CD4-positive, alpha-beta T cell treated with Interleukin-12 subunit alpha and Interleukin-12 subunit beta, for 1 hour (primary cell): ENCODE data around the gene NHLRC3.
"Not testable (repeated sequence)": the region's sequence is repeated elsewhere in the genome, so short reads cannot be mapped to it uniquely, and the experiment has no call there.

Experiments used
- DNase-seq: peaks from one replicate; pipeline ENCODE4 v3.0.0-alpha.2; 2020

The NHLRC3 gene, protein sequence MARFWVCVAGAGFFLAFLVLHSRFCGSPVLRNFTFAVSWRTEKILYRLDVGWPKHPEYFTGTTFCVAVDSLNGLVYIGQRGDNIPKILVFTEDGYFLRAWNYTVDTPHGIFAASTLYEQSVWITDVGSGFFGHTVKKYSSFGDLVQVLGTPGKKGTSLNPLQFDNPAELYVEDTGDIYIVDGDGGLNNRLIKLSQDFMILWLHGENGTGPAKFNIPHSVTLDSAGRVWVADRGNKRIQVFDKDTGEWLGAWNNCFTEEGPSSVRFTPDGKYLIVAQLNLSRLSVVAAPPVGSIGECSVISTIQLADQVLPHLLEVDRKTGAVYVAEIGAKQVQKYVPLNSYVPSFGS

DNA sequence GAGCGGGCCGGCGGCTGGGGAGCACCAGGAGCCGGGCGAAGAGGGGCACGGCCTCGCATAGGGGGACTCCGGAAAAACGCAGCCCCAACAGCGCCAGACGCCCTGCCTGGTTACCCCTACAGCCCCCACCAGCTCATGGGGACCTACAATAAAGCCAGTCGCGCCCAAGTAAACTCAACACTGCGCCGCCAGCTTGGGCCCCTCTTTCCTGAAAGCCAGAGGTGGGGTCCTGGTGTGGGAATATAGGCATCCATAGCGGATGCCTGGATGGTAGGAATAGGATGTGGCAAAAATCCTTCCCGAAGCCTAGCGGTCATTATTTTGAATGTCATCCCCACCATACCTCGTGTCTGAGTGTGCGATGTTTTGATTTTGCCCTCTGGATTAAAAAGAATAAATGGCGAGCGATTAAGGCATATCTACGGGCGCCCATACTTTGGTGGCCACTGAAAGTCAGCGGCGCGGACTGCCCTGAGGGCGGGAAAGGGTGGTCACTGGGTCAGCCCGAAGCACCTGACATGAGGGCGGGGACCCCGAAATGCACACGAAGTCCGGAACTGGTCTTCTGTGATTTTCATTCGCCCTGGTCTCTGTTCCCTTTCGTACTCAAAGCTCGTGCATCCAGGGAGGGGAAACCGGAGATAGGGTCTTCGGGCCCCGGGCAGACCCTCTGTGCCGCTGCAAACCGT lies at the start of gene NHLRC3, which contains the start of gene PROSER1:
Gene NHLRC3 (plus strand): TSS at position 577 of the 689 bp plus-strand sequence. CDS start 184 bp downstream, outside the sequence.
Gene PROSER1 (minus strand): TSS at position 210 of the 689 bp plus-strand sequence. CDS start 847 bp downstream, outside the sequence.
- DNase-seq = peak; percentile 87

DNA sequence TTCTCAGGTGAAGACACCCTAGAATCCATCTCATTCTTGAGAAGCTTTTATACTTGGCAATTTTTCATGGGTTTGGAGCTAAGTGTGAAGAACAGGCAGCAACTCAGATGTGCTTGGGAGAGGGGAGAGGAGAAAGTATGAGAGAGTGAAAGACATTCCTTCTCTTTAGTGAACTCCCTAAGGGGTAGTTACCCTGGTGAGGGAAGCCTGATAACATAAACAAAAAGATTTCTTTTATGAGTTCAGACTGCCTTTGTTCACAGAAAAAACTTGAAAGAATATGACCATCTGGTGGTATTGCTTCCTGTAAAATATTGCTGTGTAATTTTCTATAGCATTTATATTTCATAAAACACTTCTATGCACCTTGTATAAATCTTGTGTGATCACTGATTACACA lies 47.6 kb upstream of the NHLRC3 start, which contains the start of gene STOML3:
Gene STOML3 (minus strand): TSS at position 139 of the 400 bp plus-strand sequence. CDS start 110 bp downstream, at position 29.
- DNase-seq = no peak

DNA sequence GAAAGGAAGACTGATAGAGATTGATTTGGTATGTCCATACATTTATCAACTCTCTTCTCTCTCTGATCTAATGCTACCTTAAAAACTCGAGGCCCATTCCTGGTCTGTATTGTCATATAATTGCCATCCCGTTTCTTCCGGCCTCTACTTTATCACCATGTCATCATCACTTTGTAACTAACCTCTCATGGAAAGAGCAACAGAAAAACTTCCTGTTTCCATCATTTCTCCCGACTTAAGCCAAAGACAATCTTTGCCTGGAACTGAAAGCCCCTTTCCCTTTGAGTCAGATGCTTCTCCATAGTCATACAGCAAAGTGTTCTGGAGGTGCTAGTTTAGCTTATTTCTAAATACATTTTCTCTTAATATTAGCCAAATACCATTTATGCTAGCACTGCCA lies 44.9 kb upstream of the NHLRC3 start:
- DNase-seq = no peak

DNA sequence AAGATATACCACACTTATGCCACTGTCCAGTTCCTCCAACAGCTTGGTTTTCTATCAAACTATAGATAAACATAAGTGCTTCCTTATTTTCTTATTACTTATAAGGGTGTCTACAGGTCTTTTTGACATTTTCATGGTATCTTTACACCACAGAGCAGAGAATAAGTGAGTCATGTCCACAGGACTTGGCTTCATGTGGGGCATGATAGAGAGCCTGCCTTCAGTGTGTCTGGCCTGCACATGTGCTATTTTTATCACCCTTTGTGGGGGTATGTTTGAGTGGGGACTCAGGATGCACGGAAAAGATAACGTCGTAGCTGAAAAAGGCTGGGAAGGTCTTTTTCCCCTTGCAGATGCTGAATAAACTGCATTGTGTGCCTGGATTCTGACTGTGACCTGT lies 39.5 kb upstream of the NHLRC3 start:
- no peak for DNase-seq

DNA sequence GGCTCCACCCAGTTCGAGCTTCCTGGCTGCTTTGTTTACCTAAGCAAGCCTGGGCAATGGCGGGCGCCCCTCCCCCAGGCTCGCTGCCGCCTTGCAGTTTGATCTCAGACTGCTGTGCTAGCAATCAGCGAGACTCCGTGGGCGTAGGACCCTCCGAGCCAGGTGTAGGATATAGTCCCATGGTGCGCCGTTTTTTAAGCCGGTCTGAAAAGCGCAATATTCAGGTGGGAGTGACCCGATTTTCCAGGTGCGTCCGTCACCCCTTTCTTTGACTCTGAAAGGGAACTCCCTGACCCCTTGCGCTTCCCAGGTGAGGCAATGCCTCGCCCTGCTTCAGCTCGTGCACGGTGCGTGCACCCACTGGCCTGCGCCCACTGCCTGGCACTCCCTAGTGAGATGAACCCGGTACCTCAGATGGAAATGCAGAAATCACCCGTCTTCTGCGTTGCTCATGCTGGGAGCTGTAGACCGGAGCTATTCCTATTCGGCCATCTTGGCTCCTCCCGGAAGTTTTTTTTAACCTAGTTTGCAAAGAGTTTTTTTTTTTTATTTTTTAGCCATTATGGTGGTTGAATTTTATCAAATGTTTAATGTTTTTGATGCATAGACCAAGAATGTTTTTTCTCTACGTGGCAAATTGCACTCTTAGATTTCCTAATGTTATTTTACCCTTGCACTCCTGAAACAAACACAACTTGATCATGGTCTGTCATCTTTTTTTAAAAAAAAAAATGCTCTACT lies 31.7 kb upstream of the NHLRC3 start:
- not testable (repeated sequence) for DNase-seq

DNA sequence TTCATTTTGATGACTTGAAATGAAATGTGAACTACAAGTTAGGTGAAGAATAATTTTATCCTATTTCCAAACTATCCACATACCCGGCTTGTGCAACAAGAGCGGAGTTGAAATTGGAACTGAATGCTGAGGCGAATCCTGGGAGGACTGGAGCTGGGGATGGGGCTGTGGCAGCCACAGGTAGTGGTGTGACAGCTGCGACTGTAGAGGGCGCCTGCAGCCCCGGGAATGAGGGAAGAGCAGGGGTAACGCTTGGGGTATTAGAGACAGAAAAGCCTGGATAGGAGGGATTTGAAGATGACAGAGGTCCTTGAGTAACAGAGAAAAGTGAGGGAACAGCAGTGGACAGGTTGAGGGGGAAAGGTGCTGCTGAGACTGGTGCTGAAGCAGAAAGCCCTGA lies 25.6 kb upstream of the NHLRC3 start:
- no peak for DNase-seq

DNA sequence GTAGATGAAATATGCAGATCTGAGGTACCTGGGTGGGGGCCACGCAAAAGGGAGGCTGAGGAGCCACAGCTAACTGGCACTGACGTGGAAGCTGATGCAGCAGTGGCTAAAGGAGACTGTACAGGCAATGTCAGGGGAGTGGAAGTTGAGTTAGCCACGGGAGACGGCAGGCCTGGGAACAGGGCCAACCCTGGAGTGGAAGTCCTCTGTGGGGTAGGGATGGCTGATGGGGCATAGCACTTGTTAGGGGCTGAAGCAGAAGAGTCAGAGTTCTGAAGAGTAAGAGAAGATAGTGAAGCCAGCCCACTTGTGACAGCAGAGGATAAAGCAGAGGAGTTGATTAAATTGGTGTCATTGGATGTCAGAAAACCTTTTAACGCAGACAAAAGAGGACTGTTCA lies 24.8 kb upstream of the NHLRC3 start:
- DNase-seq = no peak

DNA sequence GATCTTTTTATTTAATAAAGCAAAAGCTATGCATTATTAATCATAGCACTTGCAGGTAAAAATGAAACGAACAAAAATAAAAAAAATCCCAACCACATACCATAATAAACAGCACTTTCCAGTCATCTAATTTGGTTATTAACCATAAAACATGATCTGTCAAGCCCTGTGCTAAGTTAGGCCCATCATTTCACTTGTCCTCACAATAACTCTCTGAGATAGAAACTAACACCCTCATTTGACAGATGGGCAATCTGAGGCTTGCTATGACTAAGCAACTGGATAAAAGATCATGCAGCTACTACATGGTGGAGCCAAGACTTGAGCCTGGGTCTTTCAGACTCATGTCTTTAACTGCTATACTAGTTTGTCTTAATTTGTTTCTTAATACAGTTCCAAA lies 22.2 kb upstream of the NHLRC3 start:
- no peak for DNase-seq

DNA sequence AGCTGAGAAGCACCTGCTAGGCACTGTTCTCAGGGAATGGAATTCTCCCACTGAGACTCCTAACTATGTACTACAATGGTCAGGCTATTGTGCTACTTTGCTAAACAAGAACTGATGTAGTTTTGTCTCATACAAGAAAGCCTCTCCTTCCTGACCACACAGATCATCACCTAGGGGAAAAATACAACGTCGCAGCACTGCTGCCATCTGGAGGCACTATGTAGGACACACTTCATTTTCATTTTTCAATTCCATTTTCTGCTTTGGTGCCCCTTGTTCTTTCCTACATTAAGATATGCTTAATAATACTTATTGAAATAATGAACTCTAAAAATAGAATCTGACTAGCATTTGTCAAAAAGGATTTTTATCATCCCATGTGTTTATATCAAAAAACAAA lies 21.5 kb upstream of the NHLRC3 start:
- DNase-seq = peak; percentile 24

DNA sequence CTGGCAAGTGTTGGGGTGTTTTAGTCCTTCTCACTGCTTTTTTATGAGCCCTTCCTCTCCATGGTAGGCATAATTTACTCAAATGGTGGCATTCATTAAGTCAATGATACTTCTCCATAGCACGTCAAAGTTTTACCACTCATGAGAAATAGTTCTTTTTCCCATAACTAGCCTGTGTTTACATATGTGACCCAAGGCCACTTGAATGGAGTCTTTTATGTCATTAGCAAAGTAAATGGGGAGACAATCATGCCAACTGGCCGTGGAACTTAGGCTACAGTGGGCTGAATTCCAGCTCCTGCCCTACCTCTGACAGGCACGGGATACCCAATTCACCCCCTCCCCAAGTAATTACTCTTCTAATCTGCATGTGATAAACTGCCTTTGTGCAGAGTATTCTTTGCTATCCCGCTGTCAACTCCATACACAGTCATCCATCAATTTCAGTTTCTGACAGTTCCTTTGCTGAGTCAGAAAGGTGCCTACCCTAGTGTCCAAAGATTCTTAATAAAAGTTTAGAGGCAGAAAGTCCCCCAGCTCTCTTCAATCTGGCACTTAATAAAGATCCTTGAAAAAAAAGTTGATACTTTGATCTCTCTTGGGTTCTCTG lies 17.3 kb upstream of the NHLRC3 start:
- DNase-seq = no peak

DNA sequence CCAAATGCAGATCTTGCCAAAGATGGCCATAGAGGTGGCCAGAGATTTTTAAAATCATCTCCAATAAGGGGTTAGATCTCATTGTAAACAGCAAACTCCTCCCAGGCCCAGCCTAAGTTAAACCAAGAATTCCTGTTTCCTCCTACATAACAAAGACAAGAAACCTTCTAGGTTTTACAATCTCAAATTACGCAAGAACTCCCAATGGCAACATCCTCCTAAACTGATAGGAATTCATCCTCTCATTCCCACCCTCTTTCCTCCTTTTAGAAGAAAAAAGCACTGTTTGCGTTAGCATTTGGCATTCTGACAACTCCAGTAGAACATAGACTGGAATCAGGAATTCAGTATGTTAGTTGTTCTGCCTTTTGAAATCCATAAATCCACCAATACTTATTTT lies 14.9 kb upstream of the NHLRC3 start:
- DNase-seq = no peak

DNA sequence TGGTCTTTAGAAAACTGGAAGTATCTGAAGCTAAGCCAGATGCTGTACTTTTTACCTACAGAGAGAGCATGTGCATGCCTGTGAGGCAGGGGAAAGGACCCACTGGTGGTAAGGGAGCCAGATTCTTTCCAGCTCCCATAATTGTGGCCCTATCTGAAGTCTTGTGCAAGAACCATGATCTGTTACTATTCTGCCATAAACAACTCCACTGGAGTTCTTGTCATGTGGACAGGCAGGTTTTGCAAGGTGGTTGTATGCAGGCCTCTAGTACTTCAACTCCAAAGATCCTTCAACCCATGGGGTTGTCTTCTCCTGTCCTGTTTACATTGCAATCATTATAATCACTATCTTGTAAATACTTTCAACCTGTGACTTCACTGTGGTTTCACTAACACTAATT lies 14.5 kb upstream of the NHLRC3 start:
- no peak for DNase-seq

DNA sequence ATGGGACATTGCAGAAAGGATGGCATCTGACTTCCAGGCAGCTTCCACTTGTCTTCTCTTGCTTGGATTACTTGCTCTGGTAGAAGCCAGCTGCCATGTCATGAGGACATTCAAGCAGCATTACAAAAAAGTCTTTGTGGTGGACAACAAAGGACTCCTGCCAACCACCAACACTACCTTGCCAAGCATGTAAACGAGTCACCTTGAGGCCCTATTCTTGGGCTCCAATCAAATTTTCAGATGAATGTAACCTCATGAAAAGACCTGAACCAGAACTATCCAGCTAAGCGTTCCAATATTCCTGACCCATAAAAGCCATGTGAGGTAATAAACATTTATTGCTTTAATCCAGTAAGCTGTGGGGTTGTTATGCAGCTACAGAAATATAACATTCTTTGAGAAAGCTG lies 12.8 kb upstream of the NHLRC3 start:
- DNase-seq = no peak

DNA sequence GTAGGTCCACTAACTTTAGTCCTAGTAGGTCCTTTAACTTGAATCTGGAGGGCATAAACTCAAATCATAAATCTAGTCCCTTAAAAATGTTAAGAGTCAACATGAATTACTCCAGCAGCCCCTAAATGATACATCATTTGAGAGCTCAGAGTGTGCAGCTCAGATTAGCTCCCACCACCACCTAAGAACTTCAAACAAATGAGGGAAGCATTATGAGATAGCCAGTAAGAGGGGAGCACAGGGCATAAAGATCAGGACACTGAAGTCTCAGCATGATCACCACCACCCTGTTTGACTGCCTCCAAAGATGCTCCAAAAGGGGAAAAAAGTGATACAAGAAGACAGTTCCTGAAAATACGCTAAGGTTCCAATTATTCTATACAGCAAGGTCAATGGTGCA lies 6.1 kb upstream of the NHLRC3 start:
- DNase-seq = no peak

DNA sequence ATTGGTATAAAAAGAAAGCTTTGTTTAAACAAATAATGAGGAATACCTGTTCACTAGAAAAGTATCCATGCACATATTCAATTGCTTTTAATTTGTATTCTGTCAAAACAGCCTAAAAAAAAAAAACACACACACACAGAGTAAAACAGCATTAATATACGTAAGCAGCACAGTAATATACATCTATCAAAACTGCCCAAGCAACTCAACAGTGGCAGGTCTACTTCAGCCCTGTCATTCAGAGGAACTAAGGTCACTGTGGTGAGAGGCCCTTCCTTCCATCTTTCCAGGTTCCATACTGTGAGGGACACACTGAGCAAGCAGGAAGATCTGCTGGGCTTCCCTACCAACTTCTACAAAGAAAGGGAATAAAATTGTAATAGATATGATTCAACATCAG lies 4.2 kb upstream of the NHLRC3 start:
- no peak for DNase-seq

DNA sequence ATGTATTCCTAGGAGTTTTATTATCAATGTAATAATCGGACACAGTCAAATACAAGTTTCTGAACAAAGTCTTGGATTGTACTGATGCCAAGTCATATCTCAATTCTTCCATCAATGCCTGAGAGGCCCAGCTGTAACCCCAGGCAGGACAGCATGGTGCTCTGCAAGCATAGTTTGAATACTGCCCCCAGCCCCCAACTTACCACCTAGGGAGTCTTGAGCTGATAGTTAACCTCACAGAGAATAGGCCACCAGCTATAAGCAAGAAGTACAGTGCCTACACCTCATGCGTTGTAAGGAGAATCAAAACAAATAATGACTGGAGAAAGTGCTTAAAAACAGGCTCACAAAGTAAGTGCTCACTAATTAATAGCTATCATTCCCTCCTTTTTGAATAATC lies 3.1 kb upstream of the NHLRC3 start:
- DNase-seq = no peak

DNA sequence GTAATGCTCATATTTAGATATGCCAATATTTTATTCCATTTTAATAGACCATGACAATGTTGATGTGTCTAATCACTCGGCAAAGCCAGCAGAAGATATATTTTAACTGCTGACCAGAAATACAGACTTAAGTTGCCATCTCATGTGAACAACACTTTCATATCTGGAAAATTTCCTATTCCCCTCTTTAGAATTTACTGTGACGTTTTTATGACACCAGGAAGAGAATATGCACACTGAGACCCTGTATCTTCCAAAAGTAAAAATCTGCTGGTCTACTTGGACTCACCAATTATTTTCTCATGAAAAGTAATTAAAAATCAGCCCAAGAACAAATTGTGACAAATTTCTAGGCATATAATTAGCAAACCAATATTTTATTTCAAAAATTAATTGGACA lies 2.5 kb upstream of the NHLRC3 start:
- no peak for DNase-seq

DNA sequence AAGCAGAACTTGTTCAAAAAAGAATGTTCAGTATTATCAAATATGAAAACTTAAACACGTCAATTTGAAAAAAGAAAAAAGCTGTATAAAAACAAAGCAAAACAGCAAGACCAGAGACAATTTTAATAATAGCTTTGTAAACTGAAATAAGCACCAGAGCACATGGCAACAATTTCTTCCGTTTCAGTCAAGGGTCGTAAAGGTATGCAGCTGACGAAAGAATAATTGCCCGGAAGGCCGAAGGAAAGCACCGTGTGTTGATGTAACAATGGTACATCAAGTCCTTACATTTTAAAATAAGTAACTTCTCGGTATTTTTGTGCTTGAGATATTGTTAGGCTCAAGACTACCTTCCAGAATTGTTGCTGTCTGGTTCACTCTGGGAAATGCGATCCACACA lies 2.0 kb upstream of the NHLRC3 start:
- peak; percentile 20 for DNase-seq

DNA sequence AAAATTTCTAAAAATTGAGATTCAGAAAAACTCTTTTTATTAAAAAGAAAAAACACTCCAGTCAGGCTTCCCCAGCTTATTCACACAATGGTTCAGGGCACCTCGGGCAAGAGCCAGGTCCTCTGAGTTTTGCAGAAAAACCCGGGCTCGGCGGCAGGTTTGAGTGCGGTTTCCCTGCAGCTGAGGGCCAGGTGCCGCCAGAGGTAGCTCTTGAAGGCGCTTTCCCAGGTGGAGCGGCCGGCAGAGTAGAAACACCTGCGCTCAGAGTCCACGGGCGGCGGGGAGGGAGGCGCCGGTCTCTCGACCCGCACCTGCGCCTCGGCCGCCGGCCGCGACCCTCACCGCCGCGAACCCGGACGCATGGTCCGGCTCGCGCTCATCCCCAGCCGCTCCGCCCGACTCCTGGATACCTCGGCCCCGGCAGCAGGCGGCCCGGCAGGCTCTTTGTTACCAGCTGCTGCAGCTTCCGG lies 811 bp upstream of the NHLRC3 start:
- no peak for DNase-seq

DNA sequence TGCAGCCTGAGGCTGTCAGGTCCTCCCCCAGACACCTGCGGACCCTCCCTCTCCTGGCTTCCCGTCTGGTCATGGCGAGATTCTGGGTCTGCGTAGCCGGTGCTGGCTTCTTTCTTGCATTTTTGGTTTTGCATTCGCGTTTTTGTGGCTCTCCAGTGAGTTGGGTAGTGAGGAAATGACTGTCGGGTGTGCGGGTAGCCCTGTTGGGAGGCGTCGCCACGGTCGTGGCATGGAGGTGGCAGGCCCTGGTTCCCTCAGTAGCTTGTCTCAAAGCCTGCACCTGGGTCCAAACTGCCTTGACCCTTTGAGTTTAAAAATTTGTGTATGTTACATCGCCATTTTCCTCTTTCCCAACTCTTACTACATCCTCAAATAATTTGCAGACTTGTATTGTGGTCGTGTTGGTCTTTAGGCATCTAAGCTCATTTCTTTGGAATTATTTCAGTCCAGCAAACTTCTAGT lies 344 bp downstream of the NHLRC3 start:
- peak; percentile 59 for DNase-seq

DNA sequence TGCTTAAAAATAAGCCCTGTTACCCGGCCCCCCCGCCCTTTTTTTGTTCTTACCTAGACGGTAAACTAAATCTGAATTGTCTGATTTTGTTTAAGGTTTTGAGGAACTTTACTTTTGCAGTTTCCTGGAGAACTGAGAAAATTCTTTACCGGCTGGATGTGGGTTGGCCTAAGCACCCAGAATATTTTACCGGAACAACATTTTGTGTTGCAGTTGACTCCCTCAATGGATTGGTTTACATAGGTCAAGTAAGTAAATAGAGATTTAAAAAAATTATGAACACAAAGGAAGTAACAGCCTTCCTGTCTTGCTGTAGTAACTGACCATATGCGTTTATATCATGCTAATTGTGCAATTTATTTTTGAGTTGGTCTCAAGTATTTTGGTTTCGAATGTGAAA lies 785 bp downstream of the NHLRC3 start:
- no peak for DNase-seq

DNA sequence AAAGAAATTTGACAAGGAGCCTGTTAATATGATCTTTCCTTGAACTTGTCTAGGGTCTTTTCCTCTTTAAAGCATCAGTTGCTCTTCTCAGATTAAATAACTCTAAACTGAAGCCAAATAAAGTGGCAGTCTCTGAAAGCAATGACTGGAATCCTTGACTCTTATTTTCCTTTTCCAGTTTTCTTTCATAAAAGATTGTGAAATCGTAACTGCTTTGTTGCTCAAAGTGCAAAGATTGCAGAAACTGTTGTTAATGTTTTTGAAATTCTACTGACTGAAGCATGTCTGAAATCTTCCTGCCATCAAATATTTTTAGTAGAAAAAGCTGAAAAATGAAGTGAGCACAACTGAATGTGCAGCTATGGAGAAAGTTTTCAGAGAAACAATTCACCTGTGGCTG lies 1.9 kb downstream of the NHLRC3 start:
- DNase-seq = no peak

DNA sequence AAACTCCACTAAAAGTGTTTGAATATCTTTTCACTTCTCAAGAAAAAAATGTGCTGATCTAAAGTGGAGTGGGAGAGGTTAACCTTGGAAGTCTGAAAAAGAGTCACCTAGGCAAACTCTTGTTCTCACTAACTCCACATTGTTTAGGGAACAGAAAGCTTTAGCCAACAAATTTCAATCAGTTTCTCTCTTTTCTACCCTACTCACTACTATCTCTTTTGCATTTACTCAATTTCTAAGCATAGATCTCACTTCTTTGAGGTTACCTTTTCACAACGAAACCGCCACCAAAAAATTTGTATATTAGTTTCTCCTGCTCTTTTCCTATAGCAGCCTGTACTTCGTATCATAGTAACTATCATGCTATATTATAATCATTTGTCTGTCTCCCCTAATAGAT lies 6.3 kb downstream of the NHLRC3 start:
- DNase-seq = no peak
